HCT116 (cell line): ENCODE measurements around the gene GIPC3. TPM values are rescaled to one million over a fixed set of nuclear protein-coding genes. Genes with fewer than 3 reads are reported as not detected.

Experiments
- ATAC-seq: fragments of 200-7000 bp; cut with Tn5 transposase; 2 replicates; pipeline ENCODE4 v1.9.1; 2020; ENCODE audit warnings: mild to moderate bottlenecking, moderate library complexity
- BruUV-seq: library from RNA; stranded (reverse); fragments of 400-500 nt; replicated peaks from 2 replicates; lab custom pipeline; 2021; lab: Mats Ljungman, UMichigan
- CTCF ChIA-PET: fragments of 300-600 bp; sonication (Branson Sonifier 250); formaldehyde crosslinking; loops from one replicate; lab custom pipeline; 2021; ENCODE audit warnings: antibody characterized with exemption; lab: Charles Lee
- POLR2A ChIA-PET: fragments of 300-600, 350-600 bp; sonication (Branson Sonifier 250); formaldehyde crosslinking; loops from one replicate; lab custom pipeline; 2021; ENCODE audit warnings: antibody characterized with exemption; lab: Charles Lee
- RAD21 ChIA-PET, 2 experiments: fragments of 300-600 bp; sonication (Branson Sonifier 250); formaldehyde crosslinking; loops; one replicate each; lab custom pipeline; 2023; ENCODE audit warnings: low total read pairs in 2 of 2; ENCODE audit not compliant: uncharacterized antibody in 2 of 2, unreplicated experiment in 2 of 2, low non-redundant PET in 1 of 2; lab: Charles Lee
- DNase-seq: peaks from one replicate; pipeline ENCODE4 v3.0.0-alpha.2; 2010; ENCODE audit warnings: low read depth, low spot score
- H2AFZ ChIP-seq: fragments of 200-600 bp; shearing (Covaris generic), sonication (generic); 2 replicates; pipeline ENCODE4 v1.6.1; 2017; ENCODE audit warnings: low read depth, mixed run types, mixed read lengths, antibody characterized with exemption, low read length; ENCODE audit not compliant: poor library complexity, severe bottlenecking
- H3K27ac ChIP-seq: 2 replicates; pipeline ENCODE4 v1.5.1; 2012; ENCODE audit warnings: low read depth, low read length
- H3K27me3 ChIP-seq: fragments of 200-600 bp; sonication (generic); 2 replicates; pipeline ENCODE4 v1.6.1; 2016; ENCODE audit warnings: mixed run types, low read length, mixed read lengths; ENCODE audit not compliant: insufficient read depth
- H3K36me3 ChIP-seq, 2 experiments: fragments of 200-500 bp in 1 of 2; fragments of 200-600 bp in 1 of 2; sonication (Bioruptor generic) in 1 of 2; sonication (generic) in 1 of 2; 2 replicates each; pipeline versions ENCODE4 v1.5.1 to v1.6.1; 2014 to 2016; ENCODE audit warnings: low read length in 2 of 2, inconsistent platforms in 1 of 2, mixed read lengths in 1 of 2, mixed run types in 1 of 2; ENCODE audit not compliant: insufficient read depth in 2 of 2, control insufficient read depth in 1 of 2
- H3K4me1 ChIP-seq, 2 experiments: fragments of 200-600 bp in 1 of 2; sonication (generic) in 1 of 2; 2 replicates each; pipeline versions ENCODE4 v1.5.1 to v1.6.1; 2012 to 2017; ENCODE audit warnings: low read length in 2 of 2, inconsistent platforms in 1 of 2, mild to moderate bottlenecking in 1 of 2, mixed read lengths in 1 of 2, mixed run types in 1 of 2, moderate library complexity in 1 of 2; ENCODE audit not compliant: insufficient read depth in 2 of 2, control insufficient read depth in 1 of 2
- H3K4me2 ChIP-seq: fragments of 200-600 bp; sonication (generic); 2 replicates; pipeline ENCODE4 v1.6.1; 2017; ENCODE audit warnings: mixed run types, low read length, mixed read lengths
- H3K4me3 ChIP-seq, 2 experiments: fragments of 200-600 bp in 1 of 2; sonication (generic) in 1 of 2; replicated peaks in 1 of 2; 2 replicates each; pipeline ENCODE4 v1.5.1; 2011 to 2016; ENCODE audit warnings: low read length in 2 of 2, control low read depth in 1 of 2, low read depth in 1 of 2, mild to moderate bottlenecking in 1 of 2, mixed read lengths in 1 of 2, mixed run types in 1 of 2
- H3K79me2 ChIP-seq: fragments of 200-600 bp; sonication (generic); 2 replicates; pipeline ENCODE4 v1.6.1; 2017; ENCODE audit warnings: mild to moderate bottlenecking, mixed run types, low read length, moderate library complexity, mixed read lengths; ENCODE audit not compliant: insufficient read depth
- H3K9ac ChIP-seq: fragments of 200-600 bp; sonication (generic); 2 replicates; pipeline ENCODE4 v1.6.1; 2016; ENCODE audit warnings: low read length, mixed read lengths
- H3K9me2 ChIP-seq: fragments of 200-600 bp; sonication (generic), shearing (Covaris generic); 2 replicates; pipeline ENCODE4 v1.6.1; 2017; ENCODE audit warnings: mixed run types, mild to moderate bottlenecking, moderate library complexity; ENCODE audit not compliant: insufficient read depth
- H3K9me3 ChIP-seq, 2 experiments: fragments of 200-500 bp in 1 of 2; fragments of 200-600 bp in 1 of 2; sonication (Bioruptor generic) in 1 of 2; sonication (generic) in 1 of 2; 2 replicates each; pipeline ENCODE4 v1.6.1; 2014 to 2017; ENCODE audit warnings: low read length in 2 of 2, mixed read lengths in 2 of 2, inconsistent platforms in 1 of 2, low read depth in 1 of 2, mild to moderate bottlenecking in 1 of 2, mixed run types in 1 of 2, moderate library complexity in 1 of 2; ENCODE audit not compliant: control insufficient read depth in 1 of 2, insufficient read depth in 1 of 2
- H4K20me1 ChIP-seq: fragments of 200-600 bp; sonication (generic), shearing (Covaris generic); 2 replicates; pipeline ENCODE4 v1.6.1; 2017; ENCODE audit warnings: mixed run types, mild to moderate bottlenecking, moderate library complexity; ENCODE audit not compliant: insufficient read depth
- SRF ChIP-seq: IDR thresholded peaks from 2 replicates; pipeline ENCODE4 v1.6.1; 2012; ENCODE audit warnings: low read depth
- ZBTB33 ChIP-seq: IDR thresholded peaks from 2 replicates; pipeline ENCODE4 v1.6.1; 2011; ENCODE audit warnings: mild to moderate bottlenecking, low read length, moderate library complexity; ENCODE audit not compliant: insufficient replicate concordance; ENCODE audit errors: extremely low read depth
- ZFX ChIP-seq: fragments of 450-650 bp; IDR thresholded peaks from 2 replicates; pipeline ENCODE4 v1.6.1; 2017
- ZNF274 ChIP-seq: fragments of 200-500 bp; sonication (Bioruptor generic); IDR thresholded peaks from 2 replicates; pipeline ENCODE4 v1.6.1; 2014; ENCODE audit warnings: mild to moderate bottlenecking, low read depth, low read length, inconsistent platforms
- intact Hi-C: fragments of 100-400 bp; cut with micrococcal nuclease; formaldehyde crosslinking; loops from 2 replicates; pipeline ENCODE4 v1.10.0; 2022
- total RNA-seq: library from RNA; stranded (reverse); gene quantifications from one replicate; pipeline ENCODE4 v1.2.1, GENCODE V29; 2021; ENCODE audit not compliant: unreplicated experiment

Gene GIPC3
- total RNA-seq, 1 experiment from 2014 or later = not detected

DNA sequence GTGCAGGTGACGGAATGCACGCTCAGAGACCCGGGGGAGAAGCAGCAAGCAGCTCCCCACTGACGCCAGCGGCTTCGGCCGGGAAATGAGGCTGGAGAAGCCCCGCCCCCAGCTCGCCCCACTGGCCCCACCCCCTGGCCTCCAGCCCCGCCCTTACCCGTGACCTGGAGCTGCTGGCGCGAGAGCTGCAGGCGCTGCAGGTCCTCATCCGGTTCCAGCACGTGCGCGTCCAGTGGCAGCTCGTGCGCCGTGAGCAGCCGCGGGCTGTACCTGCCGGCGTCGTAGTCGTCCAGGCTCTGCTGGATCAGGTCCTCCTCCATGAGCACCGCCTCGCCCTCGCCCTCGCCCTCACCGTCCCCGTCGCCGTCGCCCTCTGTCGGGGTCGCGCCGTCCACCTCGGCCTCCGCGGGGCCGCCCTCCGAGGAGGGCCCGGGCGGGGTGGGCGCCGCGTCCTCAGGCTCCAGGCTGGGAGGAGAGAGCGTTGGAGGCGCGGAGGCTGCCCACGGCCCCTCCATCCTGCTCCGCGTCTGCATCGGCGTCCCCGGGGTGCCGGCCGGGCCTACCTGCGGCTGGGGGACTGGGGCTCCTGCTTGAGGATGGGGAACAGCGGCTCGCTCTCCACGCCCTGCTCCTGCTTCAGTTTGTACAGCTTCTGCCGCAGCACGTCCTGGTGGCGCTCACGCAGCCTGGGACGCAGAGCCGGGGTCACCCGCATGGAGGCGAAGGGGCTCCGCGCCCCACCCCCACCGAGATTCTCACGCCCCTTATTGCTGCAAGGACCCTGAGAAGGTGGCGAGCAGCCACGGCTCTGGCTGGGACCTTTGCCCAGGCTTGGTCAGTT is 27.8 kb downstream of the GIPC3 start:
- no peak overlapping the region for H3K4me2 ChIP-seq
- no peak overlapping the region for H2AFZ ChIP-seq
- peaks cover 3 to 4% of the 10 kb centered on the region in 2 experiments; a peak in 3 of 4 replicates for H3K4me1 ChIP-seq
- H3K36me3 ChIP-seq = peaks cover 0 to 7% of the 10 kb centered on the region in 2 experiments; a peak in 1 of 4 replicates
- H3K79me2 ChIP-seq = no peaks in the 10 kb centered on the region
- ATAC-seq (no peak), DNase-seq (no peak)
- H3K9ac ChIP-seq = no peak overlapping the region
- H3K9me3 ChIP-seq = no peaks in the 10 kb centered on the region
- no peak overlapping the region; the same call in 1 of the 2 replicates for H3K27ac ChIP-seq
- TF ChIP-seq SRF = no peak
- no peak for TF ChIP-seq ZNF274
- TF ChIP-seq ZBTB33 = no peak
- no peak for TF ChIP-seq ZFX
- intact Hi-C loops = no loop called here
- no peaks in the 10 kb centered on the region for H3K27me3 ChIP-seq
- ChIA-PET POLR2A (no interaction called here), CTCF (no interaction called here), RAD21 (no interaction called here)
- no peaks in the 10 kb centered on the region for H4K20me1 ChIP-seq
- no TSS peak for BruUV-seq
- no peaks in the 10 kb centered on the region for H3K9me2 ChIP-seq
- H3K4me3 ChIP-seq = no peak overlapping the region
